Spleen (tissue), 11 donors: ENCODE data around the gene PLCB4. TPM values are rescaled to one million over a fixed set of nuclear protein-coding genes. Genes with fewer than 3 reads are reported as not detected.

Source experiments
- DNase-seq: peaks from one replicate; pipeline ENCODE4 v3.0.0-alpha.2; 2020
- H3K27ac ChIP-seq, 8 donors: fragments of 200-600 bp; sonication (generic) in 7 of 8; 1 replicate in 4 of 8; 2 replicates in 4 of 8; pipeline versions ENCODE4 v1.5.0 to v1.8.0; 2016 to 2021; ENCODE audit warnings: inconsistent platforms in 4 of 8, mild to moderate bottlenecking in 4 of 8, moderate library complexity in 1 of 8
- H3K27me3 ChIP-seq, 7 donors: fragments of 200-600 bp; sonication (generic) in 6 of 7; replicated peaks in 1 of 7; 1 replicate in 4 of 7; 2 replicates in 3 of 7; pipeline versions ENCODE4 v1.5.0 to v1.8.0; 2016 to 2021; ENCODE audit warnings: inconsistent platforms in 3 of 7, mild to moderate bottlenecking in 1 of 7
- H3K36me3 ChIP-seq, 6 donors: fragments of 200-600 bp; sonication (generic) in 5 of 6; 1 replicate in 4 of 6; 2 replicates in 2 of 6; pipeline versions ENCODE4 v1.5.0 to v1.8.0; 2016 to 2021; ENCODE audit warnings: inconsistent platforms in 2 of 6
- H3K4me1 ChIP-seq, 6 donors: fragments of 200-600 bp; sonication (generic) in 5 of 6; 1 replicate in 3 of 6; 2 replicates in 3 of 6; pipeline versions ENCODE4 v1.5.0 to v1.8.0; 2016 to 2021; ENCODE audit warnings: inconsistent platforms in 3 of 6
- H3K4me3 ChIP-seq, 8 donors: fragments of 200-600 bp; sonication (generic) in 7 of 8; 1 replicate in 4 of 8; 2 replicates in 4 of 8; pipeline versions ENCODE4 v1.5.0 to v1.8.0; 2016 to 2021; ENCODE audit warnings: inconsistent platforms in 4 of 8, mild to moderate bottlenecking in 4 of 8, moderate library complexity in 2 of 8
- H3K9me3 ChIP-seq, 8 donors: fragments of 200-600 bp; sonication (generic) in 7 of 8; 1 replicate in 4 of 8; 2 replicates in 4 of 8; pipeline versions ENCODE4 v1.5.0 to v1.8.0; 2016 to 2021; ENCODE audit warnings: inconsistent platforms in 4 of 8
- POLR2A ChIP-seq, 3 donors: fragments of 450-650 bp; IDR thresholded peaks; one replicate each; pipeline ENCODE4 v1.5.1; 2017; ENCODE audit warnings: antibody characterized with exemption in 3 of 3, mild to moderate bottlenecking in 1 of 3
- POLR2AphosphoS5 ChIP-seq, 3 donors: sonication (generic); formaldehyde crosslinking; IDR thresholded peaks; one replicate each; pipeline ENCODE4 v1.5.1; 2017; ENCODE audit warnings: antibody characterized with exemption in 3 of 3
- WGBS, 5 donors: extraction: QIAGEN DNeasy Blood & Tissue Kit in 3 of 5; methylation state at CpG; one replicate each; pipeline versions ENCODE4 v1.1.5 to v1.1.7; 2013 to 2018; 5-methylcytosine and 5-hydroxymethylcytosine counted together
- intact Hi-C: fragments of 100-400 bp; cut with DNase I; formaldehyde crosslinking; loops from one replicate; pipeline ENCODE4 v1.15.0; 2023; ENCODE audit warnings: low total_unique reads
- polyA plus RNA-seq, 3 donors: library from polyadenylated mRNA; stranded (reverse); fragments of 200-250 nt; gene quantifications; one replicate each; pipeline ENCODE4 v1.2.1, GENCODE V29; 2013
- total RNA-seq, 7 donors: library from RNA; depleted of rRNA in 3 of 7; stranded (reverse); fragments of >200 nt in 3 of 7; fragmentation: NEBNext Ultra II Directional in 4 of 7; extraction: Animal tissue kit (Norgen Biotek cat#: 25700) in 4 of 7; gene quantifications; one replicate each; pipeline versions ENCODE4 v1.1.0 to v1.2.1, GENCODE V29; 2016 to 2021
- TF ChIP-seq, protein P1 (sequence below), 11 experiments: fragments of 200-600 bp in 7 of 11; fragments of 450-650 bp in 4 of 11; sonication (generic) in 4 of 11; IDR thresholded peaks in 8 of 11; conservative IDR thresholded peaks in 3 of 11; 1 replicate in 7 of 11; 2 replicates in 4 of 11; pipeline versions ENCODE4 v1.4.0 to v1.8.0; 2016 to 2021; ENCODE audit warnings: antibody characterized with exemption in 11 of 11, inconsistent platforms in 4 of 11, mild to moderate bottlenecking in 1 of 11
- donor health status: healthy with polysubstance abuse.
- donor health status: DM: no; HTN: no; CAD: no; lungs with moderate emphysema.
- donor health status: DM: no; HTN: no; CAD: no.
- donor health status: Bipolar disorder and iron deficiency.
- donor health status: healthy.
- donor health status: DM: no; HTN: no; CAD: no.
- donor health status: DM: yes; HTN: yes; CAD: no.

PLCB4 gene
- total and polyA plus RNA-seq, 10 donors = 0.43 to 4.9 (median 1.6) TPM

DNA sequence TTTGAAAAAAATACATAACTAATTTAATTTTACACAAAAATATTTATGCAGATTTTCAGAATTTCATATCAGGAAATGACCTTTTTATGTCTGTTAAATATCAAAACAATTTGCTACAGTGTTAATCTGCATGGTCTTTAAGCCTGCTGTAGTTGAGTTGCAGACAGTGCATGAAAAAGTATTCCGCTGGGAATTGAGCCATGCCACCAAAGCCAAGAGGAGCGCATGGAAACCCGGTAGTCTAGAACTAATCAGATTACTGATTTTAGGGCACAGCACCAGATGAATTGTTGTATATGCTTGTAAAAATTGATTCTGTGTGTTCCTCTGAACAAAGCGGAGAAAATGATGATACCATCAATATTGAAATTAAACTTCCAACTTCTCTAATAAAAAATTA lies 411.2 kb downstream of the PLCB4 start:
- no peak overlapping the region for H3K27ac ChIP-seq
- intact Hi-C loops = no loop called here
- no peaks in the 10 kb centered on the region for H3K9me3 ChIP-seq
- peaks cover 0 to 17% (median 10%) of the 10 kb centered on the region in 6 donors for H3K4me1 ChIP-seq
- H3K4me3 ChIP-seq = no peak overlapping the region
- no peak for TF ChIP-seq POLR2A (IDR thresholded peaks at IDR 0.05)
- TF ChIP-seq, protein P1, sequence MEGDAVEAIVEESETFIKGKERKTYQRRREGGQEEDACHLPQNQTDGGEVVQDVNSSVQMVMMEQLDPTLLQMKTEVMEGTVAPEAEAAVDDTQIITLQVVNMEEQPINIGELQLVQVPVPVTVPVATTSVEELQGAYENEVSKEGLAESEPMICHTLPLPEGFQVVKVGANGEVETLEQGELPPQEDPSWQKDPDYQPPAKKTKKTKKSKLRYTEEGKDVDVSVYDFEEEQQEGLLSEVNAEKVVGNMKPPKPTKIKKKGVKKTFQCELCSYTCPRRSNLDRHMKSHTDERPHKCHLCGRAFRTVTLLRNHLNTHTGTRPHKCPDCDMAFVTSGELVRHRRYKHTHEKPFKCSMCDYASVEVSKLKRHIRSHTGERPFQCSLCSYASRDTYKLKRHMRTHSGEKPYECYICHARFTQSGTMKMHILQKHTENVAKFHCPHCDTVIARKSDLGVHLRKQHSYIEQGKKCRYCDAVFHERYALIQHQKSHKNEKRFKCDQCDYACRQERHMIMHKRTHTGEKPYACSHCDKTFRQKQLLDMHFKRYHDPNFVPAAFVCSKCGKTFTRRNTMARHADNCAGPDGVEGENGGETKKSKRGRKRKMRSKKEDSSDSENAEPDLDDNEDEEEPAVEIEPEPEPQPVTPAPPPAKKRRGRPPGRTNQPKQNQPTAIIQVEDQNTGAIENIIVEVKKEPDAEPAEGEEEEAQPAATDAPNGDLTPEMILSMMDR (IDR thresholded peaks at IDR 0.05 in 8 of 11, conservative IDR thresholded peaks at IDR 0.05 in 3 of 11) = no peak
- TF ChIP-seq POLR2AphosphoS5 (IDR thresholded peaks at IDR 0.05) = no peak
- no peaks in the 10 kb centered on the region for H3K27me3 ChIP-seq
- no peaks in the 10 kb centered on the region for H3K36me3 ChIP-seq
- DNase-seq = no peak
- WGBS, 5 donors = 92 to 96% (median 94%) methylated on average over 4 of the region's 4 CpGs

DNA sequence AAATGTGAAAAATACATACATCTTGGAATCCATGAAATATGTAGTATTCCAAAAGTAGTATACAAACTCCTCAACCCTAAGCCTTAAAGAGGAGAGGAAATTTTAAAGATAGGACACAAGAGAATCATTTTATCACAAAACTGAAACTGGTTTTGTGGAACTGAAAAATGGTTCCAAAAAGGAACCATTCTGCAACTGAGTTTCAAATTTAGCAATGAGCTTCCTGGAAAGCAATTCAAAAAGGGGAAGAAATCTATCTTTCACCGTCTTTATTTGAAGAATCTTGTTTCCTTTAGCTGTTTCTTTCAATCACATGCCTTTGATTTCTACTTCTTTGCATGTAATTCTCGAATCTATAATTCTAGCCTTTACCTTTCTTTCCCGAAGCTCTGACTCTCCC lies 413.3 kb downstream of the PLCB4 start:
- 39 to 48% (median 43%) methylated on average over 3 of the region's 3 CpGs for WGBS, 5 donors
- Histone ChIP-seq H3K4me3 (no peak overlapping the region), H3K27ac (no peak overlapping the region), H3K27me3 (no peaks in the 10 kb centered on the region), H3K4me1 (peaks cover 0 to 17% (median 10%) of the 10 kb centered on the region in 6 donors), H3K9me3 (no peaks in the 10 kb centered on the region), H3K36me3 (no peaks in the 10 kb centered on the region)
- DNase-seq = no peak
- TF ChIP-seq POLR2A (IDR thresholded peaks at IDR 0.05) = no peak
- TF ChIP-seq, protein P1 (IDR thresholded peaks at IDR 0.05 in 8 of 11, conservative IDR thresholded peaks at IDR 0.05 in 3 of 11) = no peak
- no peak for TF ChIP-seq POLR2AphosphoS5 (IDR thresholded peaks at IDR 0.05)
- intact Hi-C loops = no loop called here

DNA sequence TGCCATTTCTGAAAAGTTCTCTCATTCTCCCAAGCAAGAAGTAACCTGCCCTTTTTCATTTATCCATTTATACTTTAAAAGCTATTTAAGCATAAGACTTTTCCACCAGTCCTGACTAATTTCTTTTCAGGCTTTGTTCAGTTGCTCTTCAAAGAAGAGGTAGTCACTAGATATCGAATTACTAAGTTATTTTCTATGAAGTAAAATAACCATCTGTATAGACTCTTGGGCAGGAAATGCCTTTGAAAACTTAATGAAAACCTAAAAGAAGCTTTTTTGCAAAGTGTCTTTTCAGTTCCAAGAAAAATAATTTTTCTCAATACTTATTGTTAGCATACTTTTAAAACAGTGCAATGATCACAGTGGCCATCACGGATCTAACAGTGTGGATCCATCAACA lies 414.2 kb downstream of the PLCB4 start:
- H3K4me1 ChIP-seq = peaks cover 0 to 17% (median 10%) of the 10 kb centered on the region in 6 donors
- 73 to 84% (median 78%) methylated on average over 2 of the region's 2 CpGs for WGBS, 5 donors
- no peaks in the 10 kb centered on the region for H3K27me3 ChIP-seq
- H3K27ac ChIP-seq = no peak overlapping the region
- no peaks in the 10 kb centered on the region for H3K9me3 ChIP-seq
- no peak for DNase-seq
- no peak overlapping the region for H3K4me3 ChIP-seq
- H3K36me3 ChIP-seq = no peaks in the 10 kb centered on the region
- TF ChIP-seq POLR2A (IDR thresholded peaks at IDR 0.05) (no peak), POLR2AphosphoS5 (IDR thresholded peaks at IDR 0.05) (no peak)
- TF ChIP-seq, protein P1 (IDR thresholded peaks at IDR 0.05 in 8 of 11, conservative IDR thresholded peaks at IDR 0.05 in 3 of 11) = no peak
- intact Hi-C loops = no loop called here

DNA sequence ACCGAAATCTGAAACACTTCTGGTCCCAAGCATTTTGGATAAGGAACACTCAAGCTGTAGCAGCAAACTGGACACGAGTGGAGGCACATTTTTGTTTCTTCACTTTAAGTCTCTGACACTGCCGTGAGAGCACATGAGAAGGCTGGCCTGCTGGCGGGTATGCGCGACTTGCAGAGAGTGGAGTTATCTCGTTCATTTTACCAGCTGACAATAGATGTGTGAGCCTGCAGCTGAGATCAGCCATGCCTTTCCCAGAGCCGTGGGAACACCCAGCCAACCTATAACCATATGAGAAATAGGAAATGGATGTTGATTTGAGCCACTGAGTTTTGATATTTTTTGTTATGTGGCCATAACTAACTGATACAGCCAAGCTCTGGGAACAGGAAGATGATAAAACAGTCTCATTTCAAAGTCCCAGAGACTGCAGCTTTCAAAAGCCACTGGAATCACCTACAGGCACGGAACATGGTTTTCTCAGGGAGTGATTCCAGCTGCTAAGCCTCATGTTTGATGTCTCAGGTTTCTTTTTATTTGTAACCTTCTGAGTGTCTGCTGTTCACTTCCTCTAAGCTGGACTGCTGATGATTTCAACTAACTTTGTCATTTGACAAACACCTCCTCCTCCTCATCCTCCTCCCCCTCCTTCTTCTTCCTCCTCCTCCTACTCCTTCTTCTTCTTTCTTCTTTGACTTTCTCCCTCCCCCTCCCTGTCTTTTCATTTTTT lies 416.9 kb downstream of the PLCB4 start:
- Histone ChIP-seq H3K27ac (no peak overlapping the region), H3K9me3 (no peaks in the 10 kb centered on the region), H3K27me3 (no peaks in the 10 kb centered on the region), H3K4me3 (no peak overlapping the region), H3K36me3 (no peaks in the 10 kb centered on the region), H3K4me1 (peaks cover 0 to 17% (median 10%) of the 10 kb centered on the region in 6 donors)
- intact Hi-C loops = no loop called here
- DNase-seq = no peak
- WGBS, 5 donors = 84 to 91% (median 85%) methylated on average over 9 of the region's 9 CpGs
- TF ChIP-seq, protein P1 (IDR thresholded peaks at IDR 0.05 in 8 of 11, conservative IDR thresholded peaks at IDR 0.05 in 3 of 11) = no peak
- TF ChIP-seq POLR2AphosphoS5 (IDR thresholded peaks at IDR 0.05) = no peak
- TF ChIP-seq POLR2A (IDR thresholded peaks at IDR 0.05) = no peak
